Progenitor cell of endocrine pancreas (in vitro differentiated cells): ENCODE measurements around the gene CFAP52. TPM values are rescaled to one million over a fixed set of nuclear protein-coding genes. Genes with fewer than 3 reads are reported as not detected.

Source experiments
- DNase-seq: peaks from one replicate; pipeline ENCODE4 v3.0.0; 2021; ENCODE audit warnings: low spot score; ENCODE audit not compliant: unreplicated experiment
- H3K27ac Mint-ChIP-seq: 2 replicates; pipeline ENCODE4 v1.8.0; 2021; ENCODE audit warnings: mild to moderate bottlenecking, moderate library complexity, mixed read lengths
- H3K27me3 Mint-ChIP-seq: 2 replicates; pipeline ENCODE4 v1.8.0; 2021; ENCODE audit warnings: mixed read lengths
- H3K36me3 Mint-ChIP-seq: 2 replicates; pipeline ENCODE4 v1.8.0; 2022; ENCODE audit warnings: mixed read lengths; ENCODE audit not compliant: insufficient read depth
- H3K4me1 Mint-ChIP-seq: 2 replicates; pipeline ENCODE4 v1.8.0; 2021; ENCODE audit warnings: low read depth, mixed read lengths
- H3K4me3 Mint-ChIP-seq: 2 replicates; pipeline ENCODE4 v1.8.0; 2021; ENCODE audit warnings: low read depth, mild to moderate bottlenecking, moderate library complexity, mixed read lengths
- H3K9me3 Mint-ChIP-seq: 2 replicates; pipeline ENCODE4 v1.8.0; 2021; ENCODE audit warnings: low read depth, mixed read lengths
- total RNA-seq: library from RNA; stranded (reverse); gene quantifications from 2 replicates; pipeline ENCODE4 v1.2.1, GENCODE V29; 2021
- TF ChIP-seq, protein P1 (sequence below): fragments of 200-600 bp; sonication (generic); IDR thresholded peaks from one replicate; pipeline ENCODE4 v1.5.0; 2021; ENCODE audit warnings: antibody characterized with exemption, mild to moderate bottlenecking; ENCODE audit not compliant: unreplicated experiment

The CFAP52 gene
- total RNA-seq, 1 donor from 2014 or later = 0.19 TPM

GRCh38 chr17:9533441-9533840 is 43.0 kb upstream of the CFAP52 start:
- peaks cover 24% of the 10 kb centered on the region for H3K4me1 Mint-ChIP-seq
- TF ChIP-seq, protein P1, sequence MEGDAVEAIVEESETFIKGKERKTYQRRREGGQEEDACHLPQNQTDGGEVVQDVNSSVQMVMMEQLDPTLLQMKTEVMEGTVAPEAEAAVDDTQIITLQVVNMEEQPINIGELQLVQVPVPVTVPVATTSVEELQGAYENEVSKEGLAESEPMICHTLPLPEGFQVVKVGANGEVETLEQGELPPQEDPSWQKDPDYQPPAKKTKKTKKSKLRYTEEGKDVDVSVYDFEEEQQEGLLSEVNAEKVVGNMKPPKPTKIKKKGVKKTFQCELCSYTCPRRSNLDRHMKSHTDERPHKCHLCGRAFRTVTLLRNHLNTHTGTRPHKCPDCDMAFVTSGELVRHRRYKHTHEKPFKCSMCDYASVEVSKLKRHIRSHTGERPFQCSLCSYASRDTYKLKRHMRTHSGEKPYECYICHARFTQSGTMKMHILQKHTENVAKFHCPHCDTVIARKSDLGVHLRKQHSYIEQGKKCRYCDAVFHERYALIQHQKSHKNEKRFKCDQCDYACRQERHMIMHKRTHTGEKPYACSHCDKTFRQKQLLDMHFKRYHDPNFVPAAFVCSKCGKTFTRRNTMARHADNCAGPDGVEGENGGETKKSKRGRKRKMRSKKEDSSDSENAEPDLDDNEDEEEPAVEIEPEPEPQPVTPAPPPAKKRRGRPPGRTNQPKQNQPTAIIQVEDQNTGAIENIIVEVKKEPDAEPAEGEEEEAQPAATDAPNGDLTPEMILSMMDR = no peak
- no peak overlapping the region for H3K27ac Mint-ChIP-seq
- no peaks in the 10 kb centered on the region for H3K9me3 Mint-ChIP-seq
- H3K27me3 Mint-ChIP-seq = no peaks in the 10 kb centered on the region
- no peak overlapping the region for H3K4me3 Mint-ChIP-seq
- H3K36me3 Mint-ChIP-seq = peaks cover 2% of the 10 kb centered on the region
- DNase-seq = no peak

DNA sequence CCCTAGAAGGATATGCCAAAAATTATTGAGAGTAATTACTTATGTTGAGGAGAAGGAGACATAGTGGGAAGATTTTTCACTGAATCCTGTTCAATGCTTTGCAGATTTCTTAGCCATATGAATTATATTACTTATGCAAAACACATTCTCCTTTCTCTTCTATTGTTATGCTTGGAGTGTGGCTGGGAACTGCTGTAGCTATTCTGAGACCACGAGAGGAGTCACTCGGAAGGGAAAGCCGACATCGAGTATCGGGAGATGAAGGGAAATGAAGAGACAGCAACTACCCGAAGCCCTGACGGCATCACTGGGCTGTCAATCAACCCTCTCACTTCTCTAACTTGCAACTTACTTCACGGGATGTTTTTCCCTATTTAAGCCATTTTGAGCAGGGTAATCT is 40.4 kb upstream of the CFAP52 start:
- no peak overlapping the region for H3K27ac Mint-ChIP-seq
- peaks cover 18% of the 10 kb centered on the region for H3K4me1 Mint-ChIP-seq
- peaks cover 9% of the 10 kb centered on the region for H3K36me3 Mint-ChIP-seq
- TF ChIP-seq, protein P1 = no peak
- H3K27me3 Mint-ChIP-seq = no peaks in the 10 kb centered on the region
- no peak for DNase-seq
- H3K4me3 Mint-ChIP-seq = no peak overlapping the region
- peaks cover 4% of the 10 kb centered on the region for H3K9me3 Mint-ChIP-seq

DNA sequence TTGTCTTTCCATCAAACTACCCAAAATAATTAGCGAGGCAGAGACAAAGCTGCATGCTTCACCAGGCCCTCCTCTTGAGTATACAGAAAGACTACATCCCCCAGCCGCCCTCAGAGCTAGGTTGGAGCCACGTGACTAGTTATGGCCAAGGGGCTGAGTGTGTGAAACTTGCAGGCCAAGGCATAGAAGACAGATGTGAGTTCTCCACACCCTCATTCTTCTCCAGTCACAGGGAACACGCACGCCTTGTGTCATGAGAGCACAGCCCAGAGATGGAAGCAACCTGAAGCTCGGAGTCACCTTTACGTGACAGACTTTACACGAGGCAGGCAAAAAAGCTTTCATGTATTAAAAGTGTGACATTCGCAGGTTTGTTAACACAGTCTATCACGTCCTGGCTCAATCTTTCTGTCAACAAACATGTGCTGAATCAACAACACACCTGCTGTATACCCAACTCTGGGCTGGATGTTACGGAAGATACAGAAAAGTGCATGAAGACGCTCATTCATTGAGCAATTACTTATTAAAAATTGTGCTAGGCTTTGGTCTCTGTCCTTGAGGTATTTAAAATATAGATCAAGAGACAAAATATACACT is 39.2 kb upstream of the CFAP52 start:
- TF ChIP-seq, protein P1 = no peak

GRCh38 chr17:9538626-9539025 is 37.8 kb upstream of the CFAP52 start:
- Mint-ChIP-seq H3K4me3 (no peak overlapping the region), H3K36me3 (peaks cover 8% of the 10 kb centered on the region), H3K4me1 (peaks cover 8% of the 10 kb centered on the region), H3K9me3 (peaks cover 4% of the 10 kb centered on the region), H3K27me3 (no peaks in the 10 kb centered on the region), H3K27ac (no peak overlapping the region)
- TF ChIP-seq, protein P1 = no peak
- no peak for DNase-seq

More for the DNA sequence above, 39.2 kb upstream of the CFAP52 start:
- H3K4me1 Mint-ChIP-seq = peaks cover 8% of the 10 kb centered on the region
- peaks cover 4% of the 10 kb centered on the region for H3K9me3 Mint-ChIP-seq
- H3K36me3 Mint-ChIP-seq = peaks cover 9% of the 10 kb centered on the region
- peak overlapping the region; percentile 62 for H3K27ac Mint-ChIP-seq
- DNase-seq = no peak
- no peaks in the 10 kb centered on the region for H3K27me3 Mint-ChIP-seq
- peak overlapping the region; percentile 12 for H3K4me3 Mint-ChIP-seq

DNA sequence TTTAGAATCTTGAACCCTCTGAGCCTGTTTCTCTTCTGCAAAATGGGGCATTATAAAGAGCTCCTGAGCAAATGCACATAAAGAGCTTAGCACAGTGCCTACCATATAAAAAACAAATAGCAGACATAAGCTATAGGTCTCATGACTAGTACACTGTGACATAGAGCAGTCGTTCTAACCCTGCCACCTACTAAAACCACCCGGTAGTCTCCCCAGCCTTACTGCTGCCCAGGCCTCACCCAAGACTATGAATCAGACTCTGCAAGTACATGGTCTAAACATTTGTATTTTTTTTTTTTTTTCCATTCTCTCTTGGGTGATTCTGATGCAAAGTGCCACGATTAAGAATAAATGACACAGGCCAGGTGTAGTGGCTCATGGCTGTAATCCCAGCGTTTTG is 34.7 kb upstream of the CFAP52 start:
- Mint-ChIP-seq H3K4me1 (peaks cover 8% of the 10 kb centered on the region), H3K27ac (no peak overlapping the region), H3K36me3 (peaks cover 6% of the 10 kb centered on the region), H3K9me3 (peaks cover 4% of the 10 kb centered on the region), H3K27me3 (no peaks in the 10 kb centered on the region), H3K4me3 (no peak overlapping the region)
- no peak for DNase-seq
- TF ChIP-seq, protein P1 = no peak
